CD4-positive, alpha-beta memory T cell (primary cell): ENCODE data around the gene RGS3. TPM values are rescaled to one million over a fixed set of nuclear protein-coding genes. Genes with fewer than 3 reads are reported as not detected.

Experiments
- CTCF ChIA-PET: fragments of 350-600 bp; sonication (Branson Sonifier 250); formaldehyde crosslinking; loops from one replicate; lab custom pipeline; 2021; ENCODE audit warnings: inconsistent platforms; ENCODE audit not compliant: partially characterized antibody; lab: Charles Lee
- POLR2A ChIA-PET: fragments of 350-600 bp; sonication (Branson Sonifier 250); formaldehyde crosslinking; loops from one replicate; lab custom pipeline; 2021; ENCODE audit not compliant: partially characterized antibody; lab: Charles Lee
- DNase-seq, 5 donors: peaks; one replicate each; pipeline versions ENCODE4 v3.0.0 to v3.0.0-alpha.2; 2020 to 2022; ENCODE audit warnings: mixed read lengths in 1 of 5
- H3K27ac ChIP-seq: one replicate; pipeline ENCODE4 v1.7.0; 2013; ENCODE audit warnings: low read depth, low read length
- H3K27me3 ChIP-seq: 2 replicates; pipeline ENCODE4 v1.7.0; 2013; ENCODE audit warnings: mild to moderate bottlenecking, low read length, moderate library complexity; ENCODE audit not compliant: insufficient read depth
- H3K36me3 ChIP-seq: 2 replicates; pipeline ENCODE4 v1.7.0; 2013; ENCODE audit warnings: mild to moderate bottlenecking, low read length, moderate library complexity; ENCODE audit not compliant: insufficient read depth
- H3K4me1 ChIP-seq: 2 replicates; pipeline ENCODE4 v1.7.0; 2013; ENCODE audit warnings: mild to moderate bottlenecking, low read length, moderate library complexity; ENCODE audit not compliant: insufficient read depth
- H3K4me3 ChIP-seq, 2 donors: one replicate each; pipeline ENCODE4 v1.7.0; 2013; ENCODE audit warnings: low read length in 2 of 2, mild to moderate bottlenecking in 1 of 2
- H3K9me3 ChIP-seq, 2 donors: one replicate each; pipeline ENCODE4 v1.7.0; 2013; ENCODE audit warnings: low read length in 2 of 2, control low read depth in 1 of 2; ENCODE audit not compliant: control insufficient read depth in 1 of 2
- H3K27ac Mint-ChIP-seq, 7 donors: one replicate each; pipeline ENCODE4 v1.8.0; 2020 to 2021; ENCODE audit warnings: mixed read lengths in 7 of 7, mild to moderate bottlenecking in 6 of 7, inconsistent platforms in 3 of 7, moderate library complexity in 3 of 7
- H3K27me3 Mint-ChIP-seq, 2 donors: one replicate each; pipeline ENCODE4 v1.8.0; 2020 to 2021; ENCODE audit warnings: mixed read lengths in 2 of 2
- H3K36me3 Mint-ChIP-seq, 2 donors: one replicate each; pipeline ENCODE4 v1.8.0; 2020 to 2021; ENCODE audit warnings: mixed read lengths in 2 of 2, inconsistent platforms in 1 of 2, mild to moderate bottlenecking in 1 of 2
- H3K4me1 Mint-ChIP-seq, 4 donors: one replicate each; pipeline ENCODE4 v1.8.0; 2020 to 2021; ENCODE audit warnings: mixed read lengths in 4 of 4, mild to moderate bottlenecking in 1 of 4
- H3K4me3 Mint-ChIP-seq, 8 donors: one replicate each; pipeline ENCODE4 v1.8.0; 2020 to 2021; ENCODE audit warnings: mixed read lengths in 8 of 8, mild to moderate bottlenecking in 7 of 8, moderate library complexity in 6 of 8, inconsistent platforms in 3 of 8
- H3K9me3 Mint-ChIP-seq, 8 donors: one replicate each; pipeline ENCODE4 v1.8.0; 2020 to 2021; ENCODE audit warnings: mixed read lengths in 8 of 8, mild to moderate bottlenecking in 5 of 8, inconsistent platforms in 3 of 8, moderate library complexity in 1 of 8
- intact Hi-C: fragments of 100-400 bp; cut with micrococcal nuclease; formaldehyde crosslinking; loops from one replicate; pipeline ENCODE4 v1.15.1; 2023
- polyA plus RNA-seq, 2 donors: library from polyadenylated mRNA; unstranded; fragments of 300-500 nt; fragmentation: Illumina TruSeq; gene quantifications; one replicate each; pipeline ENCODE4 v1.2.3, GENCODE V29; 2021
- total RNA-seq, 2 experiments: library from RNA; stranded (reverse); gene quantifications; one replicate each; pipeline ENCODE4 v1.2.3, GENCODE V29; 2021

RGS3 gene
- total and polyA plus RNA-seq, 4 experiments from 2014 or later, result 3.4 to 23.2 (median 18.0) TPM

GRCh38 chr9:113511047-113511521, 47.6 kb downstream of the RGS3 start:
- no peaks in the 10 kb centered on the region for H3K36me3 Mint-ChIP-seq

GRCh38 chr9:113511856-113512761, 48.6 kb downstream of the RGS3 start:
- Mint-ChIP-seq H3K4me3 (peak overlapping the region; percentile 73 to 91 (median 84)), H3K9me3 (peaks cover 0 to under 1% (median 0%) of the 10 kb centered on the region in 8 donors), H3K27me3 (no peaks in the 10 kb centered on the region), H3K4me1 (peaks cover 39 to 68% (median 54%) of the 10 kb centered on the region in 4 donors), H3K36me3 (no peaks in the 10 kb centered on the region), H3K27ac (peak overlapping the region; percentile 89 to 96 (median 93))
- Histone ChIP-seq H3K4me3 (peak overlapping the region in 1 of 2 donors; percentile 21), H3K9me3 (no peaks in the 10 kb centered on the region), H3K27me3 (no peaks in the 10 kb centered on the region), H3K4me1 (peaks cover 60% of the 10 kb centered on the region), H3K27ac (peak overlapping the region; percentile 57), H3K36me3 (no peaks in the 10 kb centered on the region)
- peak; percentile 57 to 90 (median 62) for DNase-seq
- ChIA-PET POLR2A (interaction anchor here (1.2 to 16.5 kb wide), 6 partner anchors 9 to 69 kb away, joined by 3 to 342 read pairs (median 3); no protein-coding TSS in a partner anchor), CTCF (interaction anchor here (0.7 to 6.2 kb wide), 13 partner anchors 10 to 143 kb away, joined by 3 to 34 read pairs (median 4); partner anchors contain the start of gene ALAD)
- intact Hi-C loops, result loop anchor here (1.0 kb wide), 2 partner anchors 8 to 67 kb away; no protein-coding TSS in a partner anchor

More at GRCh38 chr9:113511047-113511521, 47.6 kb downstream of the RGS3 start:
- no peak for DNase-seq
- no peaks in the 10 kb centered on the region for H3K27me3 Mint-ChIP-seq
- H3K4me3 Mint-ChIP-seq, result peak overlapping the region in 4 of 8 donors; percentile 43 to 91 (median 44)
- CTCF ChIA-PET, result interaction anchor here (0.9 to 6.2 kb wide), 7 partner anchors 11 to 144 kb away, joined by 3 to 34 read pairs (median 3); partner anchors contain the start of gene ALAD
- peak overlapping the region; percentile 24 to 96 (median 81) for H3K27ac Mint-ChIP-seq
- peaks cover 33 to 57% (median 47%) of the 10 kb centered on the region in 4 donors for H3K4me1 Mint-ChIP-seq
- Histone ChIP-seq H3K4me3 (no peak overlapping the region), H3K36me3 (no peaks in the 10 kb centered on the region), H3K4me1 (peaks cover 50% of the 10 kb centered on the region), H3K27ac (peak overlapping the region; percentile 57), H3K9me3 (no peaks in the 10 kb centered on the region), H3K27me3 (no peaks in the 10 kb centered on the region)
- POLR2A ChIA-PET, result interaction anchor here (4.9 to 16.5 kb wide), 2 partner anchors 12 to 70 kb away, joined by 62 to 342 read pairs; no protein-coding TSS in a partner anchor
- H3K9me3 Mint-ChIP-seq, result no peaks in the 10 kb centered on the region
- intact Hi-C loops, result no loop called here

GRCh38 chr9:113513111-113513510, 49.6 kb downstream of the RGS3 start:
- Histone ChIP-seq H3K9me3 (no peaks in the 10 kb centered on the region), H3K36me3 (no peaks in the 10 kb centered on the region), H3K4me1 (peaks cover 70% of the 10 kb centered on the region), H3K27ac (peak overlapping the region; percentile 57), H3K27me3 (no peaks in the 10 kb centered on the region), H3K4me3 (no peak overlapping the region)
- POLR2A ChIA-PET, result interaction anchor here (0.9 to 16.5 kb wide), 7 partner anchors 10 to 68 kb away, joined by 3 to 342 read pairs (median 3); no protein-coding TSS in a partner anchor
- peaks cover 45 to 78% (median 63%) of the 10 kb centered on the region in 4 donors for H3K4me1 Mint-ChIP-seq
- peaks cover 0 to 2% of the 10 kb centered on the region in 2 donors for H3K36me3 Mint-ChIP-seq
- H3K4me3 Mint-ChIP-seq, result peak overlapping the region in 7 of 8 donors; percentile 55 to 91 (median 84)
- H3K27me3 Mint-ChIP-seq, result no peaks in the 10 kb centered on the region
- CTCF ChIA-PET, result interaction anchor here (1.3 to 6.2 kb wide), 10 partner anchors 9 to 128 kb away, joined by 3 to 34 read pairs (median 8); no protein-coding TSS in a partner anchor
- peaks cover 0 to 2% (median 0%) of the 10 kb centered on the region in 8 donors for H3K9me3 Mint-ChIP-seq
- peak overlapping the region; percentile 89 to 95 (median 91) for H3K27ac Mint-ChIP-seq
- intact Hi-C loops, result no loop called here
- no peak for DNase-seq

GRCh38 chr9:113513536-113513935, 50.0 kb downstream of the RGS3 start:
- CTCF ChIA-PET, result interaction anchor here (0.6 to 3.1 kb wide), 6 partner anchors 21 to 128 kb away, joined by 3 to 14 read pairs (median 7); no protein-coding TSS in a partner anchor
- Mint-ChIP-seq H3K27me3 (no peaks in the 10 kb centered on the region), H3K4me3 (peak overlapping the region; percentile 55 to 91 (median 74)), H3K9me3 (peaks cover 0 to 2% (median 0%) of the 10 kb centered on the region in 8 donors), H3K4me1 (peaks cover 49 to 82% (median 67%) of the 10 kb centered on the region in 4 donors), H3K36me3 (peaks cover 0 to 2% of the 10 kb centered on the region in 2 donors), H3K27ac (peak overlapping the region; percentile 89 to 95 (median 91))
- DNase-seq, result peak in 2 of 5 donors; percentile 5 to 13
- intact Hi-C loops, result no loop called here
- H3K9me3 ChIP-seq, result no peaks in the 10 kb centered on the region
- H3K27ac ChIP-seq, result peak overlapping the region; percentile 57
- peaks cover 74% of the 10 kb centered on the region for H3K4me1 ChIP-seq
- no peaks in the 10 kb centered on the region for H3K36me3 ChIP-seq
- H3K27me3 ChIP-seq, result no peaks in the 10 kb centered on the region
- POLR2A ChIA-PET, result interaction anchor here (0.9 to 16.5 kb wide), 4 partner anchors 9 to 67 kb away, joined by 3 to 342 read pairs (median 32); no protein-coding TSS in a partner anchor
- no peak overlapping the region for H3K4me3 ChIP-seq

DNA sequence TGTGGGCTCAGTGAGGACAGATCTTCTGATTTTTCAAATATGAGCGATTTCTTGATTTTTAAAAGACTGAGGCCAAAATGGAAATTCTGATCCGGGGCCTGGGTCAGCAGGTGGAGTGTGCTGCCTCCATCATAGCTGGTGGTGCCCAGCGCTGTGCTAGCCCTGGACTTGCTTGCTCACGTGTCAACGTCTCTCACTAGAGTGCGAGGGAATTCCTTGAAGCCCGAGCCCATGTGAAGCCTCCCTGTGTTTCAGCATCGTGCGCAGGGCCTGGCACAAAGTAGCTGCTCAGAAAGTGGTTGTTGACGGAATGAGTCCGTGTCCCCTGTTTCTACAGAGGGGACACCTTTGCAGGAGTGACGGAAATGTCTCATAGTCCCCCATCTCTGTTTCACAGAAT, 50.5 kb downstream of the RGS3 start:
- POLR2A ChIA-PET, result interaction anchor here (0.9 to 16.5 kb wide), 3 partner anchors 9 to 67 kb away, joined by 3 to 342 read pairs (median 62); no protein-coding TSS in a partner anchor
- peaks cover 79% of the 10 kb centered on the region for H3K4me1 ChIP-seq
- Mint-ChIP-seq H3K27ac (peak overlapping the region; percentile 89 to 95 (median 91)), H3K4me1 (peaks cover 54 to 87% (median 72%) of the 10 kb centered on the region in 4 donors), H3K36me3 (peaks cover 0 to 7% of the 10 kb centered on the region in 2 donors), H3K27me3 (no peaks in the 10 kb centered on the region), H3K4me3 (peak overlapping the region in 5 of 8 donors; percentile 3 to 91 (median 83)), H3K9me3 (peaks cover 0 to 2% (median 0%) of the 10 kb centered on the region in 8 donors)
- no peak overlapping the region for H3K4me3 ChIP-seq
- no peaks in the 10 kb centered on the region for H3K9me3 ChIP-seq
- H3K36me3 ChIP-seq, result no peaks in the 10 kb centered on the region
- intact Hi-C loops, result no loop called here
- CTCF ChIA-PET, result interaction anchor here (0.6 to 3.1 kb wide), 6 partner anchors 21 to 109 kb away, joined by 3 to 14 read pairs (median 7); no protein-coding TSS in a partner anchor
- no peak overlapping the region for H3K27ac ChIP-seq
- DNase-seq, result no peak
- H3K27me3 ChIP-seq, result no peaks in the 10 kb centered on the region

DNA sequence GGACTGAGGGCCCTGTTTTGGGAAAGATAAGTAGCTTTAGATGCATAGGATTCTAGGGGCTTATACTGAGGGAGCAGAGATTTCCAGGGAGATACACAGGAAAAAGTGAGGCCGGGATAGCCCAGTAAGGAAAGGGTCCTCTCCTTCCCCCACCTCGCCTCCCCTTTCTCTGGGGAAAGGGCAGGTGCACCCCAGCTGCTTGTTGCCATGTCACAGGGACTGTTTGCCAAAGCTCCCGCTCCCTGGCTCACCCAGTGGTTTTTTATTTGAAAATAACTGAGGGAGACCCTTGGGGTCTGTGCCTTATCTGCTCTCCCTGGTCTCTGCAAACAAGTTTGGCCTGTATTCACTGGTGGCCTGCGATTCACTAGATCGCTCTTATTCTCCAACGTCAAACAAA, 51.2 kb downstream of the RGS3 start:
- ChIA-PET CTCF (interaction anchor here (0.8 to 2.4 kb wide), 5 partner anchors 9 to 75 kb away, joined by 3 to 14 read pairs (median 4); no protein-coding TSS in a partner anchor), POLR2A (interaction anchor here (0.7 to 16.5 kb wide), 3 partner anchors 8 to 105 kb away, joined by 4 to 342 read pairs (median 62); partner anchors contain the start of genes C9orf43 and POLE3)
- H3K36me3 Mint-ChIP-seq, result peaks cover 0 to 9% of the 10 kb centered on the region in 2 donors
- peaks cover 60 to 94% (median 79%) of the 10 kb centered on the region in 4 donors for H3K4me1 Mint-ChIP-seq
- H3K4me3 Mint-ChIP-seq, result peak overlapping the region in 1 of 8 donors; percentile 14
- no peaks in the 10 kb centered on the region for H3K27me3 Mint-ChIP-seq
- Histone ChIP-seq H3K9me3 (no peaks in the 10 kb centered on the region), H3K27me3 (no peaks in the 10 kb centered on the region), H3K27ac (no peak overlapping the region), H3K36me3 (no peaks in the 10 kb centered on the region), H3K4me3 (no peak overlapping the region), H3K4me1 (peaks cover 86% of the 10 kb centered on the region)
- intact Hi-C loops, result no loop called here
- DNase-seq, result no peak
- H3K27ac Mint-ChIP-seq, result peak overlapping the region in 6 of 7 donors; percentile 71 to 95 (median 90)
- peaks cover 0 to 2% (median 0%) of the 10 kb centered on the region in 8 donors for H3K9me3 Mint-ChIP-seq
